C4-2B (cell line): ENCODE measurements around the gene OSGIN1.

Experiments
- ZFX ChIP-seq: fragments of 450-650 bp; IDR thresholded peaks from 2 replicates; pipeline ENCODE4 v1.6.1; 2017
- TF ChIP-seq, protein P1 (sequence below): fragments of 450-650 bp; conservative IDR thresholded peaks from 2 replicates; pipeline ENCODE4 v1.5.1; 2017; ENCODE audit warnings: mild to moderate bottlenecking

DNA sequence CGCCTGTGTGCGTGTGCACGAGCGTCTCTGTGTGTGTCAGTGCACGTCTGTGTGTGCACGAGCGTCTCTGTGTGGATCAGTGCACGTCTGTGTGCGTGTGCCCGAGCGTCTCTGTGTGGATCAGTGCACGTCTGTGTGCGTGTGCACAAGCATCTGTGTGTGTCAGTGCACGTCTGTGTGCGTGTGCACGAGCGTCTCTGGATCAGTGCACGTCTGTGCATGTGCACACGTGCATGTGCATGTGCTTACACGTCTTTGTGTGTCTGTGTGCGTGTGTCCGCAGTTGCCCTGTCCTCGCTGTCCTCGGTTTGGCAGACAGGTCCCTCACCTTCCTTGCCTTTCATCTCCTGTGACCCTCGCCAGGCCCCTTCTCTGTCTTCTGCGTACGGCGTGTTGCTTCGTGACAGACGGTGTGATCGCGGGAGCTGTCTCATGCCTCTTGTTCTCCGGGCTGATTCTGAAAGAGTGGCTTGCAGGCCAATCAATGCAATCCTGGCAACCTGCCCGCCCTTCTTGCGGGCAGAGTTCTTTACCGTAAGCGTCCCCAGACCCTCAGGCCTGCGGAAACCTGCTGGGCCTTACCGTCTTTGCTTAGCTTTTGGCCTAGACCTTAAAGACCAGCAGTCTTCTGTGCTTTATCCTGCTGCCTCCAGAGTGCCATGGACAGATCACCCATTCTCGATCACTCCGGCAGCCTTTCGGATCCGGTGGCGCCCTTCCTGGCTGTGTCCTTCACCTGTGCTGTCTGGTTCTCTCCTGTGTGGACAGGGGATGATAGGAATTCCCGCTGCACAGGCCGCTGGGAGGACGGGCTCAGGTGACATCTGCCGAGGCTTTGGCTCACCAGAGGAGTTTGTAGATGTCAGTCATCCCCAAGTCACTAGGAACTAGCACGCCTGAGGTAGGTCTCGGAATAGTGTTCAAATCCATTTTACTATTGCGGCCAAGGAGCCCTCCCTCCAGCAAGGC, 35.6 kb upstream of the OSGIN1 start:
- TF ChIP-seq, protein P1, sequence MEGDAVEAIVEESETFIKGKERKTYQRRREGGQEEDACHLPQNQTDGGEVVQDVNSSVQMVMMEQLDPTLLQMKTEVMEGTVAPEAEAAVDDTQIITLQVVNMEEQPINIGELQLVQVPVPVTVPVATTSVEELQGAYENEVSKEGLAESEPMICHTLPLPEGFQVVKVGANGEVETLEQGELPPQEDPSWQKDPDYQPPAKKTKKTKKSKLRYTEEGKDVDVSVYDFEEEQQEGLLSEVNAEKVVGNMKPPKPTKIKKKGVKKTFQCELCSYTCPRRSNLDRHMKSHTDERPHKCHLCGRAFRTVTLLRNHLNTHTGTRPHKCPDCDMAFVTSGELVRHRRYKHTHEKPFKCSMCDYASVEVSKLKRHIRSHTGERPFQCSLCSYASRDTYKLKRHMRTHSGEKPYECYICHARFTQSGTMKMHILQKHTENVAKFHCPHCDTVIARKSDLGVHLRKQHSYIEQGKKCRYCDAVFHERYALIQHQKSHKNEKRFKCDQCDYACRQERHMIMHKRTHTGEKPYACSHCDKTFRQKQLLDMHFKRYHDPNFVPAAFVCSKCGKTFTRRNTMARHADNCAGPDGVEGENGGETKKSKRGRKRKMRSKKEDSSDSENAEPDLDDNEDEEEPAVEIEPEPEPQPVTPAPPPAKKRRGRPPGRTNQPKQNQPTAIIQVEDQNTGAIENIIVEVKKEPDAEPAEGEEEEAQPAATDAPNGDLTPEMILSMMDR: no peak
- TF ChIP-seq ZFX: no peak
